Spleen (tissue), 7 donors: ENCODE data around the gene IFI27L1.

Source experiments
- CTCF ChIP-seq, 11 experiments: fragments of 200-600 bp in 7 of 11; fragments of 450-650 bp in 4 of 11; sonication (generic) in 4 of 11; IDR thresholded peaks in 8 of 11; conservative IDR thresholded peaks in 3 of 11; 1 replicate in 7 of 11; 2 replicates in 4 of 11; pipeline versions ENCODE4 v1.4.0 to v1.8.0; 2016 to 2021; ENCODE audit warnings: antibody characterized with exemption in 11 of 11, inconsistent platforms in 4 of 11, mild to moderate bottlenecking in 1 of 11
- POLR2A ChIP-seq, 3 donors: fragments of 450-650 bp; IDR thresholded peaks; one replicate each; pipeline ENCODE4 v1.5.1; 2017; ENCODE audit warnings: antibody characterized with exemption in 3 of 3, mild to moderate bottlenecking in 1 of 3
- POLR2AphosphoS5 ChIP-seq, 3 donors: sonication (generic); formaldehyde crosslinking; IDR thresholded peaks; one replicate each; pipeline ENCODE4 v1.5.1; 2017; ENCODE audit warnings: antibody characterized with exemption in 3 of 3
- donor health status: DM: no; HTN: no; CAD: no; lungs with moderate emphysema.
- donor health status: DM: no; HTN: no; CAD: no.
- donor health status: DM: no; HTN: no; CAD: no.

- no peak for TF ChIP-seq CTCF (IDR thresholded peaks at IDR 0.05 in 8 of 11, conservative IDR thresholded peaks at IDR 0.05 in 3 of 11)
- TF ChIP-seq POLR2A (IDR thresholded peaks at IDR 0.05): no peak
- no peak for TF ChIP-seq POLR2AphosphoS5 (IDR thresholded peaks at IDR 0.05)
Measured at GRCh38 chr14:94101748-94102147, 20.6 kb downstream of the IFI27L1 start.
